Neural cell (in vitro differentiated cells): ENCODE results near the gene SMAD2. TPM values are rescaled to one million over a fixed set of nuclear protein-coding genes. Genes with fewer than 3 reads are reported as not detected.

Source experiments
- H2AFZ ChIP-seq: fragments of 200-600, 300-800 bp; sonication (generic), shearing (Covaris generic); 2 replicates; pipeline ENCODE4 v1.6.0; 2014; ENCODE audit warnings: low read depth, mild to moderate bottlenecking, antibody characterized with exemption, low read length, moderate library complexity
- H3F3A ChIP-seq: fragments of 200-600 bp; shearing (Covaris generic); 2 replicates; pipeline ENCODE4 v1.6.1; 2016; ENCODE audit warnings: mild to moderate bottlenecking, moderate library complexity, mixed read lengths, antibody characterized with exemption, low read length; ENCODE audit not compliant: insufficient read depth, poor library complexity, severe bottlenecking
- H3K27ac ChIP-seq: fragments of 200-600, 300-800 bp; sonication (generic), shearing (Covaris generic); 2 replicates; pipeline ENCODE4 v1.5.1; 2014; ENCODE audit warnings: mild to moderate bottlenecking, low read length, moderate library complexity
- H3K27me3 ChIP-seq: fragments of 300-800, 200-600 bp; sonication (generic), shearing (Covaris generic); 2 replicates; pipeline ENCODE4 v1.6.0; 2014; ENCODE audit warnings: mild to moderate bottlenecking, low read depth, low read length, moderate library complexity; ENCODE audit not compliant: insufficient read depth
- H3K36me3 ChIP-seq: fragments of 300-800, 200-600 bp; sonication (generic), shearing (Covaris generic); 2 replicates; pipeline ENCODE4 v1.5.1; 2014; ENCODE audit warnings: mild to moderate bottlenecking, antibody characterized with exemption, low read length, moderate library complexity; ENCODE audit not compliant: insufficient read depth
- H3K4me2 ChIP-seq: fragments of 300-800, 200-600 bp; sonication (generic), shearing (Covaris generic); 2 replicates; pipeline ENCODE4 v1.6.0; 2014; ENCODE audit warnings: mild to moderate bottlenecking, low read length
- H3K4me3 ChIP-seq: fragments of 300-800, 200-600 bp; sonication (generic), shearing (Covaris generic); 2 replicates; pipeline ENCODE4 v1.5.1; 2014; ENCODE audit warnings: mild to moderate bottlenecking, low read length, moderate library complexity
- H3K79me2 ChIP-seq: fragments of 200-600 bp; shearing (Covaris generic); replicated peaks from 2 replicates; pipeline ENCODE4 v1.6.0; 2014; ENCODE audit warnings: mild to moderate bottlenecking, low read length, moderate library complexity; ENCODE audit not compliant: insufficient read depth
- H3K9ac ChIP-seq: fragments of 300-800, 200-600 bp; sonication (generic), shearing (Covaris generic); 2 replicates; pipeline ENCODE4 v1.6.1; 2016; ENCODE audit warnings: mild to moderate bottlenecking, low read length, mixed read lengths
- H3K9me2 ChIP-seq: fragments of 200-600 bp; shearing (Covaris generic); 2 replicates; pipeline ENCODE4 v1.6.1; 2016; ENCODE audit warnings: mild to moderate bottlenecking, low read length, mixed read lengths; ENCODE audit not compliant: insufficient read depth
- H3K9me3 ChIP-seq: fragments of 200-600, 300-800 bp; sonication (generic), shearing (Covaris generic); 2 replicates; pipeline ENCODE4 v1.6.1; 2016; ENCODE audit warnings: mild to moderate bottlenecking, mixed run types, low read length, moderate library complexity, mixed read lengths
- H4K20me1 ChIP-seq: fragments of 200-600 bp; shearing (Covaris generic); 2 replicates; pipeline ENCODE4 v1.6.1; 2016; ENCODE audit warnings: mild to moderate bottlenecking, mixed run types; ENCODE audit not compliant: insufficient read depth
- EP300 ChIP-seq: fragments of 450-650 bp; conservative IDR thresholded peaks from 2 replicates; pipeline ENCODE4 v1.6.1; 2014; ENCODE audit warnings: antibody characterized with exemption, mild to moderate bottlenecking, moderate library complexity; ENCODE audit not compliant: poor library complexity, severe bottlenecking
- EZH2 ChIP-seq: fragments of 200-600, 300-800 bp; shearing (Covaris generic), sonication (generic); IDR thresholded peaks from 2 replicates; pipeline ENCODE4 v1.6.1; 2014; ENCODE audit warnings: antibody characterized with exemption, low read length, borderline replicate concordance, mild to moderate bottlenecking; ENCODE audit not compliant: insufficient read depth, poor library complexity, severe bottlenecking
- MXI1 ChIP-seq: fragments of 450-650 bp; conservative IDR thresholded peaks from 2 replicates; pipeline ENCODE4 v1.6.1; 2014; ENCODE audit warnings: antibody characterized with exemption, mild to moderate bottlenecking; ENCODE audit not compliant: poor library complexity, severe bottlenecking
- POLR2AphosphoS5 ChIP-seq: IDR thresholded peaks from 2 replicates; pipeline ENCODE4 v1.6.1; 2012
- RAD21 ChIP-seq: fragments of 450-650 bp; conservative IDR thresholded peaks from 2 replicates; pipeline ENCODE4 v1.6.1; 2014; ENCODE audit warnings: antibody characterized with exemption, mild to moderate bottlenecking, moderate library complexity
- SMC3 ChIP-seq: fragments of 450-650 bp; conservative IDR thresholded peaks from 2 replicates; pipeline ENCODE4 v1.6.1; 2014; ENCODE audit warnings: antibody characterized with exemption, mild to moderate bottlenecking, moderate library complexity; ENCODE audit not compliant: poor library complexity
- TAF1 ChIP-seq: IDR thresholded peaks from 2 replicates; pipeline ENCODE4 v1.6.1; 2012; ENCODE audit warnings: low read depth
- polyA plus RNA-seq: library from polyadenylated mRNA; depleted of rRNA; stranded (reverse); fragments of >200 nt; gene quantifications from 2 replicates; pipeline ENCODE4 v1.2.3, GENCODE V29; 2014
- TF ChIP-seq, protein P1 (sequence below): fragments of 450-650 bp; IDR thresholded peaks from 2 replicates; pipeline ENCODE4 v1.5.1; 2014; ENCODE audit warnings: antibody characterized with exemption, mild to moderate bottlenecking, moderate library complexity; ENCODE audit not compliant: poor library complexity, severe bottlenecking
- TF ChIP-seq, protein P2 (sequence below): IDR thresholded peaks from 2 replicates; pipeline ENCODE4 v1.6.1; 2012; ENCODE audit warnings: borderline replicate concordance

The SMAD2 gene
- polyA plus RNA-seq, 1 donor from 2014 or later = 64.7 TPM

DNA sequence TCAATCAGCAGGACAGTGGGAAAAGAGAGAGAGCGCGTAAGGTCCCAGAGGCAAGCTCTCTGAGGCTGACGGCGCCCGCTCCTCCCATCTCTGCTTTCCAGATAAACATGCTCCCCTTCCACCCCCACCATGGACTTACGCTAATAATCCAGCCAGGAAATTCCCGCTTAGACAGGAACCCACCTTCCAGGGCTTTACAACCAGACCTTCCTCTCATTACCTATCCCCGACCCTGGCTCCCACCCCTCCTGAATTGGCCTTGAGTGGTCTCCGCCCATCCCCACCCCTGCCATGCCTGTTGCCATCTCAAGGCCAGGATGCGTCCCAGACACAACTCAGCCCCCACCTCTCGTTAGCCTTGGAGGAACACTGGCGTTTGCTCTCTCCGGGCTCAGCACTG, 131.1 kb downstream of the SMAD2 start:
- Histone ChIP-seq H2AFZ (no peak overlapping the region), H3K27ac (no peak overlapping the region), H3K9me3 (no peaks in the 10 kb centered on the region), H4K20me1 (no peaks in the 10 kb centered on the region), H3F3A (no peaks in the 10 kb centered on the region), H3K79me2 (no peaks in the 10 kb centered on the region), H3K27me3 (no peaks in the 10 kb centered on the region), H3K4me2 (no peak overlapping the region), H3K9me2 (no peaks in the 10 kb centered on the region), H3K9ac (no peak overlapping the region), H3K36me3 (no peaks in the 10 kb centered on the region), H3K4me3 (no peak overlapping the region)
- TF ChIP-seq TAF1 (no peak), SMC3 (no peak), POLR2AphosphoS5 (no peak), RAD21 (no peak), EZH2 (no peak), EP300 (no peak), MXI1 (no peak)
- TF ChIP-seq, protein P1, sequence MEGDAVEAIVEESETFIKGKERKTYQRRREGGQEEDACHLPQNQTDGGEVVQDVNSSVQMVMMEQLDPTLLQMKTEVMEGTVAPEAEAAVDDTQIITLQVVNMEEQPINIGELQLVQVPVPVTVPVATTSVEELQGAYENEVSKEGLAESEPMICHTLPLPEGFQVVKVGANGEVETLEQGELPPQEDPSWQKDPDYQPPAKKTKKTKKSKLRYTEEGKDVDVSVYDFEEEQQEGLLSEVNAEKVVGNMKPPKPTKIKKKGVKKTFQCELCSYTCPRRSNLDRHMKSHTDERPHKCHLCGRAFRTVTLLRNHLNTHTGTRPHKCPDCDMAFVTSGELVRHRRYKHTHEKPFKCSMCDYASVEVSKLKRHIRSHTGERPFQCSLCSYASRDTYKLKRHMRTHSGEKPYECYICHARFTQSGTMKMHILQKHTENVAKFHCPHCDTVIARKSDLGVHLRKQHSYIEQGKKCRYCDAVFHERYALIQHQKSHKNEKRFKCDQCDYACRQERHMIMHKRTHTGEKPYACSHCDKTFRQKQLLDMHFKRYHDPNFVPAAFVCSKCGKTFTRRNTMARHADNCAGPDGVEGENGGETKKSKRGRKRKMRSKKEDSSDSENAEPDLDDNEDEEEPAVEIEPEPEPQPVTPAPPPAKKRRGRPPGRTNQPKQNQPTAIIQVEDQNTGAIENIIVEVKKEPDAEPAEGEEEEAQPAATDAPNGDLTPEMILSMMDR = no peak
- TF ChIP-seq, protein P2, sequence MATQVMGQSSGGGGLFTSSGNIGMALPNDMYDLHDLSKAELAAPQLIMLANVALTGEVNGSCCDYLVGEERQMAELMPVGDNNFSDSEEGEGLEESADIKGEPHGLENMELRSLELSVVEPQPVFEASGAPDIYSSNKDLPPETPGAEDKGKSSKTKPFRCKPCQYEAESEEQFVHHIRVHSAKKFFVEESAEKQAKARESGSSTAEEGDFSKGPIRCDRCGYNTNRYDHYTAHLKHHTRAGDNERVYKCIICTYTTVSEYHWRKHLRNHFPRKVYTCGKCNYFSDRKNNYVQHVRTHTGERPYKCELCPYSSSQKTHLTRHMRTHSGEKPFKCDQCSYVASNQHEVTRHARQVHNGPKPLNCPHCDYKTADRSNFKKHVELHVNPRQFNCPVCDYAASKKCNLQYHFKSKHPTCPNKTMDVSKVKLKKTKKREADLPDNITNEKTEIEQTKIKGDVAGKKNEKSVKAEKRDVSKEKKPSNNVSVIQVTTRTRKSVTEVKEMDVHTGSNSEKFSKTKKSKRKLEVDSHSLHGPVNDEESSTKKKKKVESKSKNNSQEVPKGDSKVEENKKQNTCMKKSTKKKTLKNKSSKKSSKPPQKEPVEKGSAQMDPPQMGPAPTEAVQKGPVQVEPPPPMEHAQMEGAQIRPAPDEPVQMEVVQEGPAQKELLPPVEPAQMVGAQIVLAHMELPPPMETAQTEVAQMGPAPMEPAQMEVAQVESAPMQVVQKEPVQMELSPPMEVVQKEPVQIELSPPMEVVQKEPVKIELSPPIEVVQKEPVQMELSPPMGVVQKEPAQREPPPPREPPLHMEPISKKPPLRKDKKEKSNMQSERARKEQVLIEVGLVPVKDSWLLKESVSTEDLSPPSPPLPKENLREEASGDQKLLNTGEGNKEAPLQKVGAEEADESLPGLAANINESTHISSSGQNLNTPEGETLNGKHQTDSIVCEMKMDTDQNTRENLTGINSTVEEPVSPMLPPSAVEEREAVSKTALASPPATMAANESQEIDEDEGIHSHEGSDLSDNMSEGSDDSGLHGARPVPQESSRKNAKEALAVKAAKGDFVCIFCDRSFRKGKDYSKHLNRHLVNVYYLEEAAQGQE = no peak

DNA sequence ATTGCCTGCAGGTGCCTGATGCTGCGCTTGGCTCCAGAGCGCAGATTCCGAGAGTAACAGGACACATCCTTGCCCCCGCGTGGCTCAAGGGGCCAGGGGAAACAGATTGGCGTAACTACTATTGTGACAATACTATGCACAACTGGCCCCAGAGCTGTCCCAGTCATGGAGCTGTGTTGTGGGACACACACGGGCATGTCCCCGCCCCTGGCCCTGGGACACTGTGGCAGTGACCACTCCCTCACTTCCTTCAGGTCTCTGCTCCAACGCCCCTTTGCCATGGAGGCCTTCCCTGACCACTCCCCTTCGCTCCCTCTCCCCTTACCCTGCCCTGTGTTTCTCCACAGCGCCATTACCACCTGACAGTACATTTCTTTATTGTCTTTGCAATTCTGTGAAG, 132.1 kb downstream of the SMAD2 start:
- Histone ChIP-seq H3K36me3 (no peaks in the 10 kb centered on the region), H2AFZ (no peak overlapping the region), H3K27ac (no peak overlapping the region), H3F3A (no peaks in the 10 kb centered on the region), H3K9me2 (no peaks in the 10 kb centered on the region), H4K20me1 (no peaks in the 10 kb centered on the region), H3K9me3 (no peaks in the 10 kb centered on the region), H3K4me3 (no peak overlapping the region), H3K4me2 (no peak overlapping the region), H3K27me3 (no peaks in the 10 kb centered on the region), H3K79me2 (no peaks in the 10 kb centered on the region), H3K9ac (no peak overlapping the region)
- TF ChIP-seq, protein P1 = no peak
- TF ChIP-seq EP300 = no peak
- no peak for TF ChIP-seq RAD21
- TF ChIP-seq, protein P2 = no peak
- TF ChIP-seq EZH2 = no peak
- no peak for TF ChIP-seq POLR2AphosphoS5
- TF ChIP-seq SMC3 = no peak
- TF ChIP-seq MXI1 = no peak
- no peak for TF ChIP-seq TAF1
